Chondrocyte (in vitro differentiated cells): ENCODE results near the gene ADGRD1. TPM values are rescaled to one million over a fixed set of nuclear protein-coding genes. Genes with fewer than 3 reads are reported as not detected.

Source experiments
- DNase-seq: peaks from one replicate; pipeline ENCODE4 v3.0.0; 2021; ENCODE audit warnings: mixed read lengths, low spot score
- H3K27ac Mint-ChIP-seq: one replicate; pipeline ENCODE4 v1.8.0; 2021; ENCODE audit warnings: mild to moderate bottlenecking, moderate library complexity, mixed read lengths; ENCODE audit not compliant: unreplicated experiment
- H3K27me3 Mint-ChIP-seq: 2 replicates; pipeline ENCODE4 v1.8.0; 2021; ENCODE audit warnings: low read depth, mixed read lengths
- H3K36me3 Mint-ChIP-seq: 2 replicates; pipeline ENCODE4 v1.8.0; 2021; ENCODE audit warnings: low read depth, mixed read lengths
- H3K4me1 Mint-ChIP-seq: 2 replicates; pipeline ENCODE4 v1.8.0; 2021; ENCODE audit warnings: low read depth, mild to moderate bottlenecking, mixed read lengths
- H3K4me3 Mint-ChIP-seq: one replicate; pipeline ENCODE4 v1.8.0; 2021; ENCODE audit warnings: mild to moderate bottlenecking, moderate library complexity, mixed read lengths; ENCODE audit not compliant: unreplicated experiment
- H3K9me3 Mint-ChIP-seq: 2 replicates; pipeline ENCODE4 v1.8.0; 2021; ENCODE audit warnings: low read depth, mixed read lengths
- total RNA-seq: library from RNA; stranded (reverse); gene quantifications from 3 replicates; pipeline ENCODE4 v1.2.1, GENCODE V29; 2021
- TF ChIP-seq, protein P1 (sequence below): fragments of 200-600 bp; sonication (generic); IDR thresholded peaks from 2 replicates; pipeline ENCODE4 v1.5.0; 2021; ENCODE audit warnings: antibody characterized with exemption, mild to moderate bottlenecking, moderate library complexity

ADGRD1 gene
- total RNA-seq, 1 donor from 2014 or later: 4.7 TPM

DNA sequence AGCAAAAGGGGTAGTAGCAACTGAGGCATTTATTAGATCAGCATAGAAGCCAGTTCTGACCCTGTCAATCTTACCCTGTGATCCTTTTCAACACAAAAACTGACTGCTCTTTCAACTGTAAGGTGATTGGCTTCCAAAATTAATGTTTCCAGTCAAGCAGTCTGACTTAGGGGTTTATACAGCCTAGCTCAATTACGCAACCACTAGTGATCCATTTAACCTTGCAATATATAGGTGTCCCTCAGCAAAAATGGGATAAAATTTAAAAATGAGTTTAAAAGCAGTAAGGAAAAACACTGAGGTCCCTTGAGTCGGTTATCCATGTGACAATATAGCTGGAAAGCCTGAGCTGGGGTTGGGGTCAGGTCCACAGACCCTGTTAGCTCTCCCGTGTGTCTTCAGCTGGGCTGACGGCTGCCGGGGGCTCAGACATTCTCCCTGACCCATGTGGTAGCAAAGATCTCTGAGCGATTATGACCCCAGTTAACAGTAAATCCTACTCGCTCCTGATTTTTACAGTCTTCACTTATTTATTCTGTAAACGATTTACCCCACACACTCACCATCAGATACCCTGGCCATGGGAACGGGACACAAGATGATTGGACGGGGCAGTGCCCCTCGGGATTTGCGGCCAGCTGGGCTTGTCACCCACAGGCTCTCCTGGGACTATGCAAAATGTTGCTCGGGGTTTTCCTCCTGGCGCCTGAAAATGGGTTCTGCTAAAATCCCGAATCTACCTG lies 16.6 kb downstream of the ADGRD1 start:
- TF ChIP-seq, protein P1, sequence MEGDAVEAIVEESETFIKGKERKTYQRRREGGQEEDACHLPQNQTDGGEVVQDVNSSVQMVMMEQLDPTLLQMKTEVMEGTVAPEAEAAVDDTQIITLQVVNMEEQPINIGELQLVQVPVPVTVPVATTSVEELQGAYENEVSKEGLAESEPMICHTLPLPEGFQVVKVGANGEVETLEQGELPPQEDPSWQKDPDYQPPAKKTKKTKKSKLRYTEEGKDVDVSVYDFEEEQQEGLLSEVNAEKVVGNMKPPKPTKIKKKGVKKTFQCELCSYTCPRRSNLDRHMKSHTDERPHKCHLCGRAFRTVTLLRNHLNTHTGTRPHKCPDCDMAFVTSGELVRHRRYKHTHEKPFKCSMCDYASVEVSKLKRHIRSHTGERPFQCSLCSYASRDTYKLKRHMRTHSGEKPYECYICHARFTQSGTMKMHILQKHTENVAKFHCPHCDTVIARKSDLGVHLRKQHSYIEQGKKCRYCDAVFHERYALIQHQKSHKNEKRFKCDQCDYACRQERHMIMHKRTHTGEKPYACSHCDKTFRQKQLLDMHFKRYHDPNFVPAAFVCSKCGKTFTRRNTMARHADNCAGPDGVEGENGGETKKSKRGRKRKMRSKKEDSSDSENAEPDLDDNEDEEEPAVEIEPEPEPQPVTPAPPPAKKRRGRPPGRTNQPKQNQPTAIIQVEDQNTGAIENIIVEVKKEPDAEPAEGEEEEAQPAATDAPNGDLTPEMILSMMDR: no peak
- Mint-ChIP-seq H3K27ac (no peak overlapping the region), H3K4me1 (peaks cover 4% of the 10 kb centered on the region), H3K27me3 (peaks cover 2% of the 10 kb centered on the region), H3K4me3 (no peak overlapping the region), H3K36me3 (no peaks in the 10 kb centered on the region), H3K9me3 (no peaks in the 10 kb centered on the region)
- DNase-seq: no peak

DNA sequence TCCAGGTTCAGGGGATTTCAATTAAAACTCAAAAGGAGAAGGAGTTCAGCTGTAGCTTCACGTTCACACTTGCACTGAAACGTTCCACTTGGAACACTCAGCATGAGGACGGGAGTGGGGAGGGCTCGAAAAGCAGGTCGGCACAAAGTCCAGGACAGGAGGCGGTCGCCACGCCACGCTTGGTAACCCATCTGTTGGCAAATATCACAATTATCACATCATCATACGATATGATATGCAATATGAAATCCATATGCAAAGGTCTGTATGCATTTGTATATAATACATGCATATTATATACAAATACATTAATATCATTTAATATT lies 17.2 kb downstream of the ADGRD1 start:
- Mint-ChIP-seq H3K36me3 (no peaks in the 10 kb centered on the region), H3K27ac (no peak overlapping the region), H3K9me3 (no peaks in the 10 kb centered on the region), H3K27me3 (peaks cover 2% of the 10 kb centered on the region), H3K4me1 (peaks cover under 1% of the 10 kb centered on the region), H3K4me3 (no peak overlapping the region)
- DNase-seq: no peak
- TF ChIP-seq, protein P1: no peak

DNA sequence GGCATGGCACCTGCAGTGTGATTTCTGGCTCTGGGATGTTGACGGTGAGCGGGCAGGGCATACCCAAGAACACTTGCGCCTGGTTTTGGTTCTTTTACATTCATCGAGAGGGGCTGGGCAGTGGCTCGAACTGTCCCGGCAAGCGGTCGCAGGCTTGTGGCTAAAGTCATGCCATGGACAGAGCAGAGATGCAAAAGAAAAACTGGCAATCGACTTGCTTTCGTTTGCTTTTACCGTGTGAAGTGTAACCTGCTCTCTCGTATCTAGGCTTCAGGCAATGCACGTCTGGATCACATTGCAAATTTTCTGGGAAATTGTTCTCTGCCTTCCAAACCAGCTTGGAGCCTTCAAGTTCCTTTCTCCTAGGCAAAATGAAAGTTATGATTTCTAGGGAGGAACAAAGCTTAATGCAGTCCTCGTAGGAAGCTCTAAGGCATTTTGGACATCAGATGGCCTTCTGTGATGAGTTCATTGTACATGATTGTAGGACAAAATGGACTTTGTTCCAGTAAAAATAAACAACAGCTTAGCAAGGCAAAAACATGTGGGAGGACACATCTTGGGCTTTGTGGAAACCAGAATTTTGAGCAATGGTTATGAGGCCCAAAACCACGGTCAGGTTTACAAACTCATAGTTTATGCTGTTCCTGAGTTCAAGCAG lies 18.3 kb downstream of the ADGRD1 start:
- no peak overlapping the region for H3K27ac Mint-ChIP-seq
- no peak for DNase-seq

DNA sequence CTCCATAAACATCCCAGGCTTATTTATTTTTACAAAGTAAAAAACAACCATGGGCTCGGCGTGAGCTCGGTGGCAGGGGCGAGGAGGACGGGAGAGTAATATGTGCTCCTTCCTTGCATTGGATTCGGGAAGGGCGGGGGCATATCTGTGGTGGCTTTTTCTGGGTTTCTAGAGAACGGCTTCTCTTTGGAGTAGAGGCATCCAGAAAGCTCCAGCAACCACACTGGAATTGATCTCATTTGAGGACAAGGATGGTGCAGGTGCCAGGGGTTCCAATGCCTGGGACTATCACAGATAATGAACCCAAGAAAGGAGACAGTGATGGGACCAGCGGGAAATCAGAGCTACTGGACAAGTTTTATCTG lies 18.9 kb downstream of the ADGRD1 start:
- Mint-ChIP-seq H3K27ac (no peak overlapping the region), H3K4me1 (no peaks in the 10 kb centered on the region), H3K9me3 (no peaks in the 10 kb centered on the region), H3K4me3 (no peak overlapping the region), H3K36me3 (no peaks in the 10 kb centered on the region), H3K27me3 (peaks cover 2% of the 10 kb centered on the region)
- no peak for DNase-seq
- TF ChIP-seq, protein P1: no peak

More for the DNA sequence above, 18.3 kb downstream of the ADGRD1 start:
- TF ChIP-seq, protein P1: no peak
- peaks cover 2% of the 10 kb centered on the region for H3K27me3 Mint-ChIP-seq
- no peak overlapping the region for H3K4me3 Mint-ChIP-seq
- no peaks in the 10 kb centered on the region for H3K4me1 Mint-ChIP-seq
- H3K36me3 Mint-ChIP-seq: no peaks in the 10 kb centered on the region
- H3K9me3 Mint-ChIP-seq: no peaks in the 10 kb centered on the region

DNA sequence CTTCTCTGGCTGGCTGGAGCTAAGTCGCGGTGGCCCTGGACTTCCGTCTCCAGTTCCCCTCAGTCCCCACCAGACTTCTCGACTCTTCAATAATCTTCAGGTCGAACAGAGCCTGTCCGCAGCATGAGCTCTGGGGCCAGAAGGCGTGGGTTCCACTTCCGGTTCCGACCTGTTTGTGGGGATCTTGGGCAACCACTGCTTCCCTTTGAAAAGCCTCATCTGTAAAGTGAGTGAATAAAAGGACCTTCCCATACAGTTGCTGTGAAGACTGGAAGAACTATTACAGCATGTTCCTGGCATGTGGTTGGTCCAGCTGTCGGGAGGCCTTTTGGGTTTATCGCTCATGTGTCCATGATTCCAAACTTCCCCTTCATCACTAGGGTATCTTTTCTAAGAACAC lies 19.4 kb downstream of the ADGRD1 start:
- TF ChIP-seq, protein P1: no peak
- H3K4me3 Mint-ChIP-seq: no peak overlapping the region

More for the DNA sequence above, 19.4 kb downstream of the ADGRD1 start:
- Mint-ChIP-seq H3K4me1 (no peaks in the 10 kb centered on the region), H3K27me3 (peaks cover 2% of the 10 kb centered on the region), H3K9me3 (no peaks in the 10 kb centered on the region), H3K27ac (no peak overlapping the region), H3K36me3 (no peaks in the 10 kb centered on the region)
- no peak for DNase-seq
